ENCODE data around the gene NPPC. TPM values are rescaled to one million over a fixed set of nuclear protein-coding genes. Genes with fewer than 3 reads are reported as not detected.

Gene NPPC
- total and polyA plus RNA-seq, 2 of the 8 experiments (the other 6 are each of a cell fraction or from before 2014, with no cell fraction given) = 1.3 to 4.7 TPM

GRCh38 chr2:231951452-231952035, 25.3 kb upstream of the NPPC start:
- 90% methylated on average over 2 of the region's 2 CpGs; no CpG with 5 or more reads in 1 of the 2 experiments for WGBS, 2 experiments (ENCODE audit: extremely low coverage in 1 of 2, insufficient coverage in 1 of 2, insufficient read length in 1 of 2, insufficient replicate concordance in 2 of 2, low coverage in 1 of 2, low lambda C conversion rate in 2 of 2, missing lambda C conversion rate in 1 of 2)
- Histone ChIP-seq H2BK5ac (ENCODE audit: low read depth, low read length) (no peak overlapping the region), H3K18ac (ENCODE audit: extremely low read depth, low read length) (no peak overlapping the region), H3K4me3 (ENCODE audit: extremely low read depth in 1 of 4, insufficient read depth in 2 of 4, low read depth in 3 of 4, low read length in 4 of 4) (no peak overlapping the region), H4K20me1 (replicated peaks in 1 of 2; ENCODE audit: control insufficient read depth in 1 of 2, insufficient read depth in 2 of 2, low read length in 2 of 2) (no peaks in the 10 kb centered on the region), H2BK120ac (replicated peaks; ENCODE audit: low read depth, low read length) (no peak overlapping the region), H2BK15ac (ENCODE audit: low read length) (no peak overlapping the region), H3K14ac (ENCODE audit: insufficient read length) (no peak overlapping the region), H3K79me1 (ENCODE audit: low read depth, low read length) (no peaks in the 10 kb centered on the region), H3K4me2 (ENCODE audit: insufficient read depth in 1 of 2, low read depth in 2 of 2, low read length in 2 of 2) (no peak overlapping the region), H2AFZ (ENCODE audit: low read length) (no peak overlapping the region), H4K5ac (ENCODE audit: insufficient read length, low read depth, low read length) (no peak overlapping the region), H3K27ac (ENCODE audit: low read depth, low read length) (no peak overlapping the region), H2BK20ac (ENCODE audit: low read length) (no peak overlapping the region), H3K36me3 (ENCODE audit: control insufficient read depth in 2 of 4, insufficient read depth in 4 of 4, low read length in 3 of 4) (no peaks in the 10 kb centered on the region), H3K9ac (replicated peaks in 1 of 4; ENCODE audit: extremely low read depth in 1 of 4, low read depth in 3 of 4, low read length in 3 of 4) (no peak overlapping the region), H2AK5ac (ENCODE audit: low read depth, low read length) (no peak overlapping the region), H2BK12ac (ENCODE audit: low read depth, low read length) (no peak overlapping the region), H3K56ac (replicated peaks; ENCODE audit: insufficient read length, low read depth, low read length) (no peak overlapping the region), H4K8ac (ENCODE audit: extremely low read depth, insufficient read depth, low read length) (no peak overlapping the region), H3K23ac (ENCODE audit: insufficient read length) (no peak overlapping the region), H3K27me3 (replicated peaks in 1 of 4; ENCODE audit: control insufficient read depth in 3 of 4, extremely low read depth in 1 of 4, insufficient read depth in 3 of 4, low read length in 3 of 4) (no peaks in the 10 kb centered on the region), H3K4me1 (replicated peaks in 1 of 4; ENCODE audit: control insufficient read depth in 3 of 4, insufficient read depth in 4 of 4, low read length in 3 of 4) (no peaks in the 10 kb centered on the region), H3K23me2 (ENCODE audit: low read depth, low read length) (no peaks in the 10 kb centered on the region), H4K91ac (replicated peaks; ENCODE audit: insufficient read length, low read length) (no peak overlapping the region), H3K4ac (replicated peaks; ENCODE audit: insufficient read length, low read depth, low read length) (no peak overlapping the region), H3K9me3 (ENCODE audit: insufficient read depth in 2 of 2, low read depth in 1 of 2, low read length in 1 of 2) (no peaks in the 10 kb centered on the region), H3K79me2 (ENCODE audit: control insufficient read depth in 1 of 2, insufficient read depth in 2 of 2, low read length in 2 of 2) (no peaks in the 10 kb centered on the region)
- DNase-seq (ENCODE audit: low read depth in 1 of 2, low spot score in 2 of 2) = no peak
- POLR2A ChIA-PET (ENCODE audit: partially characterized antibody) = no interaction called here
- CTCF ChIA-PET (ENCODE audit: partially characterized antibody) = interaction anchor here (0.8 to 1.0 kb wide), 2 partner anchors 31 to 173 kb away, joined by 3 read pairs; no protein-coding TSS in a partner anchor
- TF ChIP-seq POLR2A (IDR thresholded peaks at IDR 0.05; ENCODE audit: control extremely low read depth in 1 of 2, low read depth in 2 of 2, low read length in 2 of 2) (no peak), SAP30 (IDR thresholded peaks at IDR 0.05; ENCODE audit: insufficient read depth, insufficient replicate concordance, low read length) (no peak), KDM5A (IDR thresholded peaks at IDR 0.05; ENCODE audit: low read length) (no peak), CBX8 (IDR thresholded peaks at IDR 0.05; ENCODE audit: borderline replicate concordance, low read depth, low read length) (no peak), ZNF274 (IDR thresholded peaks at IDR 0.05; ENCODE audit: borderline replicate concordance, extremely low read depth, low read length) (no peak), EZH2 (IDR thresholded peaks at IDR 0.05; ENCODE audit: low read depth, low read length, severe bottlenecking) (no peak), TCF12 (IDR thresholded peaks at IDR 0.05; ENCODE audit: low read depth, low read length) (no peak), HDAC6 (IDR thresholded peaks at IDR 0.05; ENCODE audit: low read depth, low read length) (no peak), CBX5 (IDR thresholded peaks at IDR 0.05; ENCODE audit: low read depth, low read length) (no peak), ATF2 (IDR thresholded peaks at IDR 0.05; ENCODE audit: low read length) (no peak), TAF7 (optimal IDR thresholded peaks at IDR 0.05; ENCODE audit: borderline replicate concordance, low read depth, low read length) (no peak)
- no peak for FAIRE-seq

All from H1 (cell line).